Stimulated activated CD4-positive, alpha-beta T cell treated with anti-CD3 and anti-CD28 coated beads, TNF-alpha, amount 100 ng/mL, for 4 hours (primary cell): ENCODE measurements around the gene SAE1.
"Not testable (repeated sequence)": the region's sequence is repeated elsewhere in the genome, so short reads cannot be mapped to it uniquely, and the experiment has no call there.

Experiments
- DNase-seq, 3 experiments: peaks; one replicate each; pipeline ENCODE4 v3.0.0-alpha.2; 2020; ENCODE audit warnings: low read depth in 3 of 3

The SAE1 gene

GRCh38 chr19:47240996-47241918 is 110.6 kb downstream of the SAE1 start:
- DNase-seq = peak in 2 of 3 experiments; percentile 81 to 87

- no peak for DNase-seq
These were observed 111.4 kb downstream of the SAE1 start for GRCh38 chr19:47241919-47242577.

- no peak for DNase-seq
These were observed 112.7 kb downstream of the SAE1 start for GRCh38 chr19:47243364-47243775.

GRCh38 chr19:47243776-47244547 is 113.3 kb downstream of the SAE1 start:
- DNase-seq = peak; percentile 80 to 86 (median 84)

- DNase-seq = peak in 1 of 3 experiments; percentile 70
These were observed 116.8 kb downstream of the SAE1 start for GRCh38 chr19:47247308-47247990.

GRCh38 chr19:47253016-47253415 is 122.4 kb downstream of the SAE1 start:
- DNase-seq = not testable (repeated sequence)

- DNase-seq = no peak
These were observed 122.8 kb downstream of the SAE1 start for GRCh38 chr19:47253467-47253881.

GRCh38 chr19:47253970-47254369 is 123.3 kb downstream of the SAE1 start:
- DNase-seq = no peak

- DNase-seq = peak in 2 of 3 experiments; percentile 83 to 90
These were observed 125.5 kb downstream of the SAE1 start, which contains the start of gene CCDC9 for GRCh38 chr19:47255879-47256692. TSS of gene CCDC9 (plus strand) at chr19:47256525. CDS start at chr19:47258401, 1,876 bp downstream.

- DNase-seq = peak; percentile 99 to 100 (median 100)
These were observed 126.2 kb downstream of the SAE1 start for GRCh38 chr19:47256693-47257410.

GRCh38 chr19:47257411-47258169 is 127.0 kb downstream of the SAE1 start:
- DNase-seq = no peak

GRCh38 chr19:47258434-47258833 is 127.8 kb downstream of the SAE1 start:
- no peak for DNase-seq

GRCh38 chr19:47258895-47259555 is 128.4 kb downstream of the SAE1 start:
- DNase-seq = no peak
